Prostate gland (tissue), 2 donors: ENCODE data around the gene EMX1. TPM values are rescaled to one million over a fixed set of nuclear protein-coding genes. Genes with fewer than 3 reads are reported as not detected.

Source experiments
- DNase-seq: peaks from one replicate; pipeline ENCODE4 v3.0.0-alpha.2; 2019; ENCODE audit warnings: low spot score
- H3K27ac ChIP-seq, 2 donors: fragments of 200-600 bp; sonication (generic); 2 replicates each; pipeline ENCODE4 v1.5.1; 2017 to 2019
- H3K27me3 ChIP-seq: fragments of 200-600 bp; sonication (generic); replicated peaks from 2 replicates; pipeline ENCODE4 v1.5.1; 2019; ENCODE audit not compliant: insufficient read depth
- H3K36me3 ChIP-seq, 2 donors: fragments of 200-600 bp; sonication (generic); 1 replicate in 1 of 2; 2 replicates in 1 of 2; pipeline versions ENCODE4 v1.5.1 to v1.8.1; 2017 to 2019
- H3K4me1 ChIP-seq: fragments of 200-600 bp; sonication (generic); replicated peaks from 2 replicates; pipeline ENCODE4 v1.5.1; 2019
- H3K4me3 ChIP-seq, 2 donors: fragments of 200-600 bp; sonication (generic); 2 replicates each; pipeline ENCODE4 v1.5.1; 2017 to 2019
- H3K9me3 ChIP-seq: fragments of 200-600 bp; sonication (generic); 2 replicates; pipeline ENCODE4 v1.5.1; 2017
- CTCF ChIP-seq, 4 experiments: fragments of 200-600 bp in 2 of 4; fragments of 450-650 bp in 2 of 4; sonication (generic) in 2 of 4; IDR thresholded peaks; 1 replicate in 3 of 4; 2 replicates in 1 of 4; pipeline ENCODE4 v1.5.1; 2016 to 2019; ENCODE audit warnings: antibody characterized with exemption in 4 of 4, mild to moderate bottlenecking in 2 of 4, moderate library complexity in 2 of 4
- POLR2A ChIP-seq: fragments of 450-650 bp; IDR thresholded peaks from one replicate; pipeline ENCODE4 v1.6.1; 2016; ENCODE audit warnings: antibody characterized with exemption, mild to moderate bottlenecking
- POLR2AphosphoS5 ChIP-seq: sonication (generic); formaldehyde crosslinking; IDR thresholded peaks from one replicate; pipeline ENCODE4 v1.6.1; 2017; ENCODE audit warnings: antibody characterized with exemption
- WGBS: methylation state at CpG from one replicate; pipeline ENCODE4 v1.1.5; 2018; 5-methylcytosine and 5-hydroxymethylcytosine counted together
- intact Hi-C: fragments of 100-400 bp; cut with DNase I; formaldehyde crosslinking; loops from one replicate; pipeline ENCODE4 v1.14.2; 2022
- total RNA-seq, 2 donors: library from RNA; depleted of rRNA; stranded (reverse); fragments of >200 nt; gene quantifications; one replicate each; pipeline ENCODE4 v1.1.0, GENCODE V29; 2016

The EMX1 gene
- total RNA-seq, 2 donors from 2014 or later = 9.8 TPM; not detected in 1

DNA sequence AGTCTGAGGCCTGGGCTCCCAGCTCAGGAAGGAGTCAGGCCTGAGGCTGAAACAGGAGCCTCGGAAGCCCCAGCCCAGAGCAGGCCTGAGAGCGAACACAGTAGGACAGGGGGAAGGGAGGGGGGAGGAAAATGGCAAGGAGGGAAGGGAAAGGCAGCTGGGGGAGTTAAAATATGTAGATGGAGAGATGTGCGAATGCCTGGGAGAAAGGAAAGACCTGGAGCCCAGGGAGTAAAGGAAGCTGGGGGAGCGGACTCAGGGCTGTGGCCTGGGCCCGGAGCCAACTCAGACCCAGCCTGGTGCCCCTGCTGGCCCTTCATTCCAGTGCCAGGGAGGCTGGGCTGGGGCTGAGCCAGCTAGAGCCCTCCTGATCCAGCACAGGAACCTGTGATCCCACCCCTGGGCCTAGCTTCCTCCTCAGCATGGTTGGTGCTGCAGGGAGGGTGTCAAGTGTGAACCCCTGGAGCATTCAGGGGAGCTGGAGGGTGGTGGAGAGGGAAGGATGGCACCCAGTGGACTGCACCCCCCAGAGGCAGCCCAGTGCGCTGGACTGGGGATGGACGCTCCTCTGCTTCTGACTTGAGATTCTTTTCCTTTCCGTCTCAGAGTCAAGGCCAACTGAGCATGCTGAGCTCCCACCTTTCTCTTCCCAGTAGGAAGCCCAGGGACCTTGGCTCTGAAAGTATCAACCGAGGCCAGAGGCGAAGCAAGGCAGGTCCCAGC lies 46.3 kb downstream of the EMX1 start:
- Histone ChIP-seq H3K9me3 (no peaks in the 10 kb centered on the region), H3K27me3 (no peaks in the 10 kb centered on the region), H3K36me3 (no peaks in the 10 kb centered on the region), H3K27ac (no peak overlapping the region), H3K4me1 (no peaks in the 10 kb centered on the region), H3K4me3 (no peak overlapping the region)
- intact Hi-C loops = no loop called here
- TF ChIP-seq POLR2AphosphoS5 (no peak), POLR2A (no peak), CTCF (IDR thresholded peaks at IDR 0.05) (no peak)
- no peak for DNase-seq
- 82% methylated on average over 10 of the region's 10 CpGs for WGBS

GRCh38 chr2:72964146-72964525 lies 46.8 kb downstream of the EMX1 start:
- H3K36me3 ChIP-seq = no peaks in the 10 kb centered on the region
- TF ChIP-seq CTCF (IDR thresholded peaks at IDR 0.05) (no peak), POLR2AphosphoS5 (no peak), POLR2A (no peak)
- H3K27ac ChIP-seq = no peak overlapping the region
- no peak overlapping the region for H3K4me3 ChIP-seq
- H3K9me3 ChIP-seq = no peaks in the 10 kb centered on the region
- no peaks in the 10 kb centered on the region for H3K27me3 ChIP-seq
- no peak for DNase-seq
- 94% methylated on average over 6 of the region's 6 CpGs for WGBS
- intact Hi-C loops = no loop called here
- no peaks in the 10 kb centered on the region for H3K4me1 ChIP-seq

DNA sequence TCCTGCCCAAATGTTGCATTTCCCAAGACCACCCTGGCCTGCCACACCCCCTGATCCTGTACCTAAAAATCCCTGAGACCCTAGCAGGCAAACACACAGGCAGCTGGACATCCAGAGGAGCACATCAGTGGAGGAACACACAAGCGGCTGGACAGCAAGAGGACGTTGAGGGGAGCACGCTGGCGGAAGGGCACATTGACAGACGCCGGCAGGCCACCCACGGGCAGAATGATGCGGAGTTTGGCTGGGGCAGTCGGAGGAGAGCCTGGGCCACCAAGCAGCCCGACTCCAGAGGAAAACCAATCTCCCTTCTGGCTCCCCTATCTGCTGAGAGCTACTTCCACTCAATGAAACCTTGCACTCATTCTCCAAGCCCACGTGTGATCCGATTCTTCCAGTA lies 47.7 kb downstream of the EMX1 start:
- WGBS = 88% methylated on average over 12 of the region's 12 CpGs
- no peak for TF ChIP-seq CTCF (IDR thresholded peaks at IDR 0.05)
- TF ChIP-seq POLR2AphosphoS5 = no peak
- TF ChIP-seq POLR2A = no peak

GRCh38 chr2:72965770-72966450 lies 48.6 kb downstream of the EMX1 start:
- TF ChIP-seq CTCF (IDR thresholded peaks at IDR 0.05) (no peak), POLR2AphosphoS5 (no peak), POLR2A (no peak)
- no peak for DNase-seq
- Histone ChIP-seq H3K4me3 (no peak overlapping the region), H3K4me1 (no peaks in the 10 kb centered on the region), H3K27ac (no peak overlapping the region), H3K27me3 (no peaks in the 10 kb centered on the region), H3K36me3 (no peaks in the 10 kb centered on the region), H3K9me3 (no peaks in the 10 kb centered on the region)
- 94% methylated on average over 14 of the region's 14 CpGs for WGBS
- intact Hi-C loops = no loop called here

More for the DNA sequence above, 47.7 kb downstream of the EMX1 start:
- H3K4me1 ChIP-seq = no peaks in the 10 kb centered on the region
- no peaks in the 10 kb centered on the region for H3K9me3 ChIP-seq
- no peaks in the 10 kb centered on the region for H3K27me3 ChIP-seq
- intact Hi-C loops = no loop called here
- H3K36me3 ChIP-seq = no peaks in the 10 kb centered on the region
- no peak overlapping the region for H3K4me3 ChIP-seq
- H3K27ac ChIP-seq = no peak overlapping the region
- no peak for DNase-seq

DNA sequence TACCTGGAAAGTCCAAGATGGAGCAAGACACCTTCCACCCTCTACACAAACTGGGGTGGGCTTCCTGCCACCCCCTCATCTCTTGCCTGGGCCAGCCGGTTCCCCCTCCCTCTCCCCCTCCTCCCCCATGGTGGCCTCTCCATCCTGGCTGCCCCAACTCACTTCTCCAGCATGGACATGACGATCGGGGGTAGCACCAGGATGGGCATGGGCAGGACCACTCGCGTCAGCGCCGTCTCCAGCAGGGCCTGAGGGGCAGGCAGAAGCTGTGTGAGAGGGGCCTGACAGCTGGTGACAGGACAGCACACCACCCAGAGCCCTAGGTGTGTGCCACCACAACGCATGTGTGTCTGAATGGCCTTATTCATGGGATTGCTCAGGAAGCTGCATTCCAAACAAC lies 51.0 kb downstream of the EMX1 start:
- no peak for TF ChIP-seq CTCF (IDR thresholded peaks at IDR 0.05)
- no peak for TF ChIP-seq POLR2A
- TF ChIP-seq POLR2AphosphoS5 = no peak
- H3K36me3 ChIP-seq = no peaks in the 10 kb centered on the region
- WGBS = 92% methylated on average over 8 of the region's 8 CpGs
- intact Hi-C loops = no loop called here
- no peak for DNase-seq
- H3K27me3 ChIP-seq = no peaks in the 10 kb centered on the region
- no peak overlapping the region for H3K27ac ChIP-seq
- H3K4me1 ChIP-seq = no peaks in the 10 kb centered on the region
- H3K9me3 ChIP-seq = no peaks in the 10 kb centered on the region
- H3K4me3 ChIP-seq = no peak overlapping the region
